ENCODE data around the gene TNIK. TPM values are rescaled to one million over a fixed set of nuclear protein-coding genes. Genes with fewer than 3 reads are reported as not detected.

The TNIK gene
- total and polyA plus RNA-seq, 10 of the 15 experiments (the other 5 are each of a cell fraction or from before 2014, with no cell fraction given): 13.9 to 74.3 (median 48.2) TPM

- TF ChIP-seq JUNB (IDR thresholded peaks at IDR 0.05): no peak
- no peak for TF ChIP-seq SUZ12 (IDR thresholded peaks at IDR 0.05; ENCODE audit: unreplicated experiment)
- TF ChIP-seq HDGF (IDR thresholded peaks at IDR 0.05): no peak
- TF ChIP-seq NFIC (IDR thresholded peaks at IDR 0.05; ENCODE audit: low read depth, low read length): no peak
- no peak for TF ChIP-seq RFX5 (IDR thresholded peaks at IDR 0.05; ENCODE audit: low read depth, low read length)
Measured at GRCh38 chr3:171412473-171412872, 47.7 kb downstream of the TNIK start (continued).

GRCh38 chr3:171412054-171412453, 48.2 kb downstream of the TNIK start:
- in situ Hi-C loops (cut with MboI): no loop called here

More at GRCh38 chr3:171412054-171412453, 48.2 kb downstream of the TNIK start:
- peaks cover 15% of the 10 kb centered on the region for H3K4me1 ChIP-seq (ENCODE audit: control insufficient read depth, insufficient read depth, low read length)
- DNase-seq (ENCODE audit: low read depth, low spot score) (no peak), ATAC-seq (peak; percentile 73), FAIRE-seq (no peak)
- H3K4me2 ChIP-seq (ENCODE audit: control insufficient read depth, insufficient read depth): no peak overlapping the region
- no peak overlapping the region for H2AFZ ChIP-seq (ENCODE audit: control insufficient read depth, low read depth, low read length)
- no peaks in the 10 kb centered on the region for H3K27me3 ChIP-seq (replicated peaks in 1 of 2; ENCODE audit: control insufficient read depth in 2 of 2, insufficient read depth in 2 of 2, low read length in 1 of 2)
- SMC1A ChIA-PET (ENCODE audit: uncharacterized antibody, unreplicated experiment): interaction anchor here (0.7 to 4.0 kb wide), 21 partner anchors 10 to 225 kb away, joined by 3 to 22 read pairs (median 4); no protein-coding TSS in a partner anchor
- intact Hi-C loops (cut with micrococcal nuclease; ENCODE audit: unreplicated experiment): no loop called here
- BruUV-seq (replicated peaks): no TSS peak
- no peak overlapping the region for H3K4me3 ChIP-seq
- CTCF ChIA-PET: interaction anchor here (0.6 to 2.3 kb wide), 10 partner anchors 8 to 422 kb away, joined by 3 to 10 read pairs (median 4); no protein-coding TSS in a partner anchor
- 0 out of 2 replicates have a peak, but pooled peaks have one; percentile 28 for TF ChIP-seq MTA2 (IDR thresholded peaks at IDR 0.05; ENCODE audit: low read depth)
- TF ChIP-seq RAD51 (IDR thresholded peaks at IDR 0.05): no peak
- TF ChIP-seq ZNF687 (IDR thresholded peaks at IDR 0.05): peak; percentile 2; the same call in 1 of the 2 replicates
- TF ChIP-seq ETV6 (conservative IDR thresholded peaks at IDR 0.05 in 1 of 2, IDR thresholded peaks at IDR 0.05 in 1 of 2; ENCODE audit: borderline replicate concordance in 1 of 2, low read depth in 1 of 2): no peak
- TF ChIP-seq RBBP5 (conservative IDR thresholded peaks at IDR 0.05): no peak
- TF ChIP-seq WRNIP1 (IDR thresholded peaks at IDR 0.05; ENCODE audit: borderline replicate concordance, low read depth, low read length): no peak
- RAD21 ChIA-PET (ENCODE audit: unreplicated experiment): interaction anchor here (0.6 to 2.3 kb wide), 14 partner anchors 9 to 128 kb away, joined by 3 to 11 read pairs (median 4); no protein-coding TSS in a partner anchor
- 0% methylated on average over 2 of the region's 2 CpGs for WGBS (ENCODE audit: insufficient coverage, insufficient replicate concordance, low lambda C conversion rate, missing lambda C conversion rate)
- H4K20me1 ChIP-seq (ENCODE audit: control insufficient read depth, insufficient read depth): no peaks in the 10 kb centered on the region
- H3K79me2 ChIP-seq (ENCODE audit: control insufficient read depth, insufficient read depth, low read length): peaks cover 92% of the 10 kb centered on the region
- POLR2A ChIA-PET: interaction anchor here (1.0 to 2.5 kb wide), 8 partner anchors 10 to 54 kb away, joined by 3 to 12 read pairs (median 4); no protein-coding TSS in a partner anchor
- H3K36me3 ChIP-seq (ENCODE audit: control insufficient read depth in 2 of 2, insufficient read depth in 2 of 2, low read length in 1 of 2): peaks cover 4 to 10% of the 10 kb centered on the region in 2 experiments
- no peak overlapping the region for H3K9ac ChIP-seq (ENCODE audit: control insufficient read depth, insufficient read depth, low read length)
- peak overlapping the region; percentile 51 for H3K27ac ChIP-seq (ENCODE audit: control insufficient read depth, insufficient read depth)
- no peaks in the 10 kb centered on the region for H3K9me3 ChIP-seq (replicated peaks; ENCODE audit: control insufficient read depth, insufficient read depth, low read length)

All from GM12878 (cell line).